ENCODE data around the gene SELENOO. TPM values are rescaled to one million over a fixed set of nuclear protein-coding genes. Genes with fewer than 3 reads are reported as not detected.

The SELENOO gene
- total RNA-seq, 2 donors from 2014 or later, result 21.9 to 29.6 TPM

- intact Hi-C loops (cut with DNase I, micrococcal nuclease), result no loop called here
Observed at GRCh38 chr22:50183141-50183971, 17.5 kb upstream of the SELENOO start.

GRCh38 chr22:50184004-50184901, 16.6 kb upstream of the SELENOO start:
- intact Hi-C loops (cut with DNase I, micrococcal nuclease), result no loop called here
- ATAC-seq (no peak), DNase-seq (peak; percentile 72 to 79)

More at GRCh38 chr22:50183141-50183971, 17.5 kb upstream of the SELENOO start:
- DNase-seq, result peak in 1 of 2 donors; percentile 21
- ATAC-seq, result no peak

GRCh38 chr22:50184902-50185374, 15.9 kb upstream of the SELENOO start:
- DNase-seq (no peak), ATAC-seq (no peak)
- intact Hi-C loops (cut with DNase I, micrococcal nuclease), result no loop called here

- intact Hi-C loops (cut with DNase I, micrococcal nuclease), result no loop called here
- peak; percentile 84 to 90 for DNase-seq
- peak; percentile 63 for ATAC-seq
Observed at GRCh38 chr22:50185375-50186087, 15.3 kb upstream of the SELENOO start, which contains the start of gene TRABD. TSS of gene TRABD (plus strand) at chr22:50185913. CDS start at chr22:50193061, 7,148 bp downstream.

GRCh38 chr22:50186181-50186714, 14.6 kb upstream of the SELENOO start:
- peak in 1 of 2 donors; percentile 45 for DNase-seq
- ATAC-seq, result no peak
- intact Hi-C loops (cut with DNase I, micrococcal nuclease), result no loop called here

GRCh38 chr22:50186761-50187523, 13.9 kb upstream of the SELENOO start:
- peak; percentile 70 to 75 for DNase-seq
- ATAC-seq, result peak; percentile 12
- intact Hi-C loops (cut with DNase I, micrococcal nuclease), result no loop called here

- ATAC-seq (no peak), DNase-seq (peak in 1 of 2 donors; percentile 18)
- intact Hi-C loops (cut with DNase I, micrococcal nuclease), result no loop called here
Observed at GRCh38 chr22:50188356-50188755, 12.5 kb upstream of the SELENOO start.

GRCh38 chr22:50189184-50189848, 11.5 kb upstream of the SELENOO start:
- DNase-seq (peak; percentile 58 to 66), ATAC-seq (no peak)
- intact Hi-C loops (cut with DNase I, micrococcal nuclease), result no loop called here

- intact Hi-C loops (cut with DNase I, micrococcal nuclease), result no loop called here
- DNase-seq, result no peak
- peak; percentile 31 for ATAC-seq
Observed at GRCh38 chr22:50189849-50190181, 11.0 kb upstream of the SELENOO start.

- DNase-seq (peak; percentile 88 to 90), ATAC-seq (peak; percentile 78)
- intact Hi-C loops (cut with DNase I, micrococcal nuclease), result no loop called here
Observed at GRCh38 chr22:50190182-50190940, 10.4 kb upstream of the SELENOO start.

GRCh38 chr22:50190941-50191741, 9.7 kb upstream of the SELENOO start:
- intact Hi-C loops (cut with DNase I, micrococcal nuclease), result no loop called here
- ATAC-seq (no peak), DNase-seq (peak; percentile 60 to 70)

- intact Hi-C loops (cut with DNase I, micrococcal nuclease), result no loop called here
- DNase-seq (peak in 1 of 2 donors; percentile 61), ATAC-seq (no peak)
Observed at GRCh38 chr22:50192436-50193204, 8.2 kb upstream of the SELENOO start.

GRCh38 chr22:50193621-50194020, 7.2 kb upstream of the SELENOO start:
- no peak for ATAC-seq
- intact Hi-C loops (cut with DNase I, micrococcal nuclease), result no loop called here
- no peak for DNase-seq

GRCh38 chr22:50194037-50194805, 6.6 kb upstream of the SELENOO start:
- intact Hi-C loops (cut with DNase I, micrococcal nuclease), result no loop called here
- ATAC-seq (no peak), DNase-seq (no peak)

GRCh38 chr22:50196256-50196655, 4.6 kb upstream of the SELENOO start:
- no peak for ATAC-seq
- no peak for DNase-seq
- intact Hi-C loops (cut with DNase I, micrococcal nuclease), result no loop called here
